ENCODE measurements around the gene GLRA1.

The GLRA1 gene

DNA sequence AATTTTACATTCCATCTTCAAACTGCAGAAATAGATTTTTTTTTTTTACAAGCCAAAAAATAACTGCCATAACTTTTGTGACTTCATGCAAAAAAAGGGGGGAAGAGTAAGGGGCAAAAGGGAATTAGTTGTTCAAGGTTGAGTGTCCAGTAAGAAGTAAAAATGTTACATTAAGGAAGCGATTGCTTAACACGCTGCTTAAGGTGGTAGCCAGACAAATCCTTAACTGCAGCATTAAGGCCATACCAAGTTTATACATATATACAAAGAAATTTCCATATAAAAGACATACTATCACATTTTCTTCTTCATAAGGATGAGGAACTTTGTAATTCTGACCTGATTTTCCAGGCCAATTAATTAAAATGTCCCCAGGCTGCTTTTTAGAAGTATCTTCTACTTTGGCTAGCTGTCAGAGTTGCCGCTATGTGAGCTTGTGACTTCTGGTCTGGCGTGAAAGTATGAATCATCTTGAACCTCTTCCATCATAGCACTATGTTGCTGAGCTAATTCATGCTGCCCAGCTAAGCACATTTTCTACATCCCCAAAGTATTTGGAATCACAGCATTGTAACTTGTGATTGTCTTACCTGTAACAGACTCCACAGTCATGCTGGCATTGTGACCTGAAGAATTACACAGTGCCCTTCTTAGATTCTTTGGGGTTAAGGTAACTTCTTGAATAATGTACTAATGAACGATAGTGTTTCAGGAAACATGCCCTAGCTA is 112.9 kb downstream of the GLRA1 start:
- Histone ChIP-seq H3K9ac (no peak overlapping the region), H3K36me3 (ENCODE audit: control insufficient read depth, insufficient read depth, low read length) (no peaks in the 10 kb centered on the region), H3K27ac (no peak overlapping the region), H3K9me3 (ENCODE audit: control insufficient read depth, low read length) (no peaks in the 10 kb centered on the region), H3K4me1 (no peaks in the 10 kb centered on the region), H3K27me3 (ENCODE audit: control insufficient read depth, insufficient read depth, low read length) (no peaks in the 10 kb centered on the region), H2AFZ (no peak overlapping the region), H3K4me3 (ENCODE audit: low read depth, low read length) (no peak overlapping the region), H3K79me2 (no peaks in the 10 kb centered on the region), H3K4me2 (ENCODE audit: low read length) (no peak overlapping the region)
- TF ChIP-seq, protein P1, sequence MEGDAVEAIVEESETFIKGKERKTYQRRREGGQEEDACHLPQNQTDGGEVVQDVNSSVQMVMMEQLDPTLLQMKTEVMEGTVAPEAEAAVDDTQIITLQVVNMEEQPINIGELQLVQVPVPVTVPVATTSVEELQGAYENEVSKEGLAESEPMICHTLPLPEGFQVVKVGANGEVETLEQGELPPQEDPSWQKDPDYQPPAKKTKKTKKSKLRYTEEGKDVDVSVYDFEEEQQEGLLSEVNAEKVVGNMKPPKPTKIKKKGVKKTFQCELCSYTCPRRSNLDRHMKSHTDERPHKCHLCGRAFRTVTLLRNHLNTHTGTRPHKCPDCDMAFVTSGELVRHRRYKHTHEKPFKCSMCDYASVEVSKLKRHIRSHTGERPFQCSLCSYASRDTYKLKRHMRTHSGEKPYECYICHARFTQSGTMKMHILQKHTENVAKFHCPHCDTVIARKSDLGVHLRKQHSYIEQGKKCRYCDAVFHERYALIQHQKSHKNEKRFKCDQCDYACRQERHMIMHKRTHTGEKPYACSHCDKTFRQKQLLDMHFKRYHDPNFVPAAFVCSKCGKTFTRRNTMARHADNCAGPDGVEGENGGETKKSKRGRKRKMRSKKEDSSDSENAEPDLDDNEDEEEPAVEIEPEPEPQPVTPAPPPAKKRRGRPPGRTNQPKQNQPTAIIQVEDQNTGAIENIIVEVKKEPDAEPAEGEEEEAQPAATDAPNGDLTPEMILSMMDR (IDR thresholded peaks at IDR 0.05) = no peak

DNA sequence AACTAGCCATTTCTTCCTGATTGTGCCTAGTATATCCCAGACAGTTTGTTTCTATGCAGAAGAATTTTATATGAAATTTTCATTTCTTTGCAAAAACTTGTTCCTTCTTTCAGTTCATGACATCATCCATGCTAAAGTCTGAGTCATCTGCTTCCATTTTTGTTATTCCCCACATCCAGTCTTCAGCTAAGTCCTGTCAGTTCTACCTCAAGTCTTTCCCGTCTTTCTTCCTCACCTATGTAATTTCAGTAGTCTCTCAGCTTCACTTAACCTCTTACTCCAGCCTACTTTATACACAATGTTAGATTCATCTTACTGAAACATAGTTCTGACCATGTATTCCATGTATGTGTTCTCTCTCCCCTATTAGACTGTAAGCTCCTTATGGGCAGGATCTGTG is 113.8 kb downstream of the GLRA1 start:
- Histone ChIP-seq H3K27ac (no peak overlapping the region), H3K79me2 (no peaks in the 10 kb centered on the region), H3K9ac (no peak overlapping the region), H3K4me2 (ENCODE audit: low read length) (no peak overlapping the region), H3K4me3 (ENCODE audit: low read depth, low read length) (no peak overlapping the region), H2AFZ (no peak overlapping the region), H3K27me3 (ENCODE audit: control insufficient read depth, insufficient read depth, low read length) (no peaks in the 10 kb centered on the region), H3K36me3 (ENCODE audit: control insufficient read depth, insufficient read depth, low read length) (no peaks in the 10 kb centered on the region), H3K4me1 (no peaks in the 10 kb centered on the region), H3K9me3 (ENCODE audit: control insufficient read depth, low read length) (no peaks in the 10 kb centered on the region)
- TF ChIP-seq, protein P1 (IDR thresholded peaks at IDR 0.05) = no peak

DNA sequence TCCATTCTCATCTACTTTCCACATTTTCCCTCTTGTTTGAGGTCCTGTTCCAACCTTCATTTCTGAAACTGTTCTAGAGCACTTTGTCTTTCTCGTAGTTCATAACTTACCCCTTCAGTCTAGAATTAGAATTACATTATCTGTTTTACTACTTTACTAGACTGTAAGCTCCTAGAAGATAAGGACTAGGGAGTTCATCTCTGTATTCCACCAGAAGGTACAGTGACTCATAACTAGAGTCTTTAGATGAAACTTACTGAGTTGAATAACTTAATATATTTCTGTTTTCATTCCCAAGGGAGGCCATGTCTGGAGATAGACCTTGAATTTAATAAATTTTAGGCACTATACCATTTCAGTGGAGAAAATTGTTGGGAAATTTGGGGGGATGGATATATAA is 114.2 kb downstream of the GLRA1 start:
- no peaks in the 10 kb centered on the region for H3K9me3 ChIP-seq (ENCODE audit: control insufficient read depth, low read length)
- TF ChIP-seq, protein P1 (IDR thresholded peaks at IDR 0.05) = no peak
- H3K36me3 ChIP-seq (ENCODE audit: control insufficient read depth, insufficient read depth, low read length) = no peaks in the 10 kb centered on the region
- no peak overlapping the region for H2AFZ ChIP-seq
- no peak overlapping the region for H3K4me3 ChIP-seq (ENCODE audit: low read depth, low read length)
- H3K4me1 ChIP-seq = no peaks in the 10 kb centered on the region
- H3K27me3 ChIP-seq (ENCODE audit: control insufficient read depth, insufficient read depth, low read length) = no peaks in the 10 kb centered on the region
- no peak overlapping the region for H3K27ac ChIP-seq
- no peak overlapping the region for H3K9ac ChIP-seq
- no peaks in the 10 kb centered on the region for H3K79me2 ChIP-seq
- no peak overlapping the region for H3K4me2 ChIP-seq (ENCODE audit: low read length)

DNA sequence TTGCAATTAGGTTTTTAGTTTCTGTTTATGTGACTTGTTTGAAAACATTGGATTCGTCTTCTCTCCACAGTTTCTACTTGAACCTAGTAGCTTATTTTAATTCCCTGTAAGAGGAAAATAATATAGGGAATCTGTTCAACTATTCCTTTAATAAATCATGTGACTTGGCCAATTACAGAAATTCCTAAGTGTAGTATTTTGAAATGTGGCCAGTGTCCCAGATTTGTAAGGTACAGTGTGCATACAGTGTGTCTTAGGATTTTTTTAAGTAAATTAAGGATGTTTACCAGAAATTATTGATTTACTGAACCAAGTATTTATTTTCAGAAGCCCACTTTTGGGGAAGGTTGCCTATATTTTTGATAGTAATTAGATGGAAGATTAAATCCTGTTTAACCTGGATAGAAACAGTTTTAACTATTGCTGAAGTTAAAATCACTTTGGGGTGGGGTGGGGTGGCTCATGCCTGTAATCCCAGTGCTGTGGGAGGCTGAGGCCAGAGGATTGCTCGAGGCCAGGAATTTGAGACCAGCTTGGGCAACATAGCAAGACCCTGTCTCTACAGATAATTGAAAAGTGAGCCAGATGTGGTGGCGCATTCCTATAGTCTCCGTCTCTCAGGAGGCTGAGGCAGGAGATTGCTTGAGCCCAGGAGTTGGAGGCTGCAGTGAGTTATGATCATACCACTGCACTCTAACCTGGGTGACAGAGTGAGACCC is 116.0 kb downstream of the GLRA1 start:
- H3K9ac ChIP-seq = no peak overlapping the region
- H3K4me1 ChIP-seq = no peaks in the 10 kb centered on the region
- H3K27me3 ChIP-seq (ENCODE audit: control insufficient read depth, insufficient read depth, low read length) = no peaks in the 10 kb centered on the region
- H3K4me3 ChIP-seq (ENCODE audit: low read depth, low read length) = no peak overlapping the region
- no peak overlapping the region for H3K27ac ChIP-seq
- no peaks in the 10 kb centered on the region for H3K9me3 ChIP-seq (ENCODE audit: control insufficient read depth, low read length)
- H3K36me3 ChIP-seq (ENCODE audit: control insufficient read depth, insufficient read depth, low read length) = no peaks in the 10 kb centered on the region
- H3K79me2 ChIP-seq = no peaks in the 10 kb centered on the region
- no peak overlapping the region for H2AFZ ChIP-seq
- TF ChIP-seq, protein P1 (IDR thresholded peaks at IDR 0.05) = no peak
- H3K4me2 ChIP-seq (ENCODE audit: low read length) = no peak overlapping the region

Data from parathyroid adenoma (tissue), 2 donors.